ENCODE data around the gene TAGAP. TPM values are rescaled to one million over a fixed set of nuclear protein-coding genes. Genes with fewer than 3 reads are reported as not detected.

Gene TAGAP
- total RNA-seq, 1 experiment from 2014 or later = not detected

DNA sequence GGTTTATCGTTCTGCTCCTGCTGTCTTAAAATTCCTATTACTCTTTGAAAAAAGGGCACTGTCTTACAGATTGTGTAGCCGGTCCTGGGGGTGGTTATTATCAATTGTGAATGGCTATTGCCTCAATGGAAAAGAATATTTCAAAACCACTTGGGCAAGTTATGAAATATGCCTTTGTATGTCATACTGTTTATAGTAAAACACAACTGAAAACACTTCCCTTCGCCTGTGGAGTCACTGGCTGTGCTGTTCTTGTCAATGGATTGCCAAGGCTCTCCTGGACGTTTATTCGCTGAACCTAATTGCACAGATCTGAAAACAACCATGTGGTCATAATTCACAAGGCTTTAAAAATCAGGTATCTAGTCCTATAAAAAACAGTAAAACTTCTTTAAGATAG lies 47.8 kb upstream of the TAGAP start:
- Histone ChIP-seq H4K5ac (ENCODE audit: insufficient read length, low read depth, low read length) (no peak overlapping the region), H3T11ph (ENCODE audit: low read length) (no peak overlapping the region), H3K14ac (ENCODE audit: insufficient read depth, low read length) (no peak overlapping the region), H3K79me1 (ENCODE audit: insufficient read depth, low read depth, low read length, poor library complexity, severe bottlenecking) (no peaks in the 10 kb centered on the region), H2AFZ (ENCODE audit: low read length) (no peak overlapping the region), H4K91ac (ENCODE audit: insufficient read length, low read depth, low read length) (no peak overlapping the region), H3K4me2 (ENCODE audit: insufficient read depth, insufficient read length, low read length) (no peak overlapping the region), H2BK12ac (ENCODE audit: insufficient read length, low read depth, low read length) (no peak overlapping the region), H3K4me1 (ENCODE audit: insufficient read depth, low read length) (no peaks in the 10 kb centered on the region; the same call in 1 of the 2 replicates), H3K9me3 (ENCODE audit: control insufficient read depth, low read depth, low read length) (no peaks in the 10 kb centered on the region), H3K27me3 (ENCODE audit: insufficient read depth, low read length) (no peaks in the 10 kb centered on the region), H3K23ac (ENCODE audit: insufficient read length, low read depth, low read length) (no peak overlapping the region), H3K27ac (ENCODE audit: insufficient read length, low read depth, low read length) (no peak overlapping the region), H3K23me2 (ENCODE audit: insufficient read length, low read depth, low read length, poor library complexity, severe bottlenecking) (no peaks in the 10 kb centered on the region), H2BK120ac (ENCODE audit: low read depth, low read length, poor library complexity, severe bottlenecking) (no peak overlapping the region), H4K20me1 (ENCODE audit: control insufficient read depth, insufficient read depth, insufficient read length) (no peaks in the 10 kb centered on the region), H3K4ac (ENCODE audit: low read depth, low read length) (no peak overlapping the region), H3K18ac (ENCODE audit: insufficient read length, low read depth, low read length) (no peak overlapping the region), H2AK5ac (ENCODE audit: insufficient read length, low read length) (no peak overlapping the region), H2BK5ac (ENCODE audit: insufficient read length, low read length) (no peak overlapping the region), H3K9ac (ENCODE audit: extremely low read depth, insufficient read length, low read length) (no peak overlapping the region), H2BK15ac (ENCODE audit: low read depth, low read length) (no peak overlapping the region), H3K56ac (ENCODE audit: insufficient read length, low read depth, low read length) (no peak overlapping the region), H4K8ac (replicated peaks; ENCODE audit: insufficient read length, low read depth, low read length) (no peak overlapping the region), H3K79me2 (ENCODE audit: insufficient read depth, low read length) (no peaks in the 10 kb centered on the region), H2BK20ac (ENCODE audit: low read depth, low read length, poor library complexity, severe bottlenecking) (no peak overlapping the region)
- TF ChIP-seq, protein P1, sequence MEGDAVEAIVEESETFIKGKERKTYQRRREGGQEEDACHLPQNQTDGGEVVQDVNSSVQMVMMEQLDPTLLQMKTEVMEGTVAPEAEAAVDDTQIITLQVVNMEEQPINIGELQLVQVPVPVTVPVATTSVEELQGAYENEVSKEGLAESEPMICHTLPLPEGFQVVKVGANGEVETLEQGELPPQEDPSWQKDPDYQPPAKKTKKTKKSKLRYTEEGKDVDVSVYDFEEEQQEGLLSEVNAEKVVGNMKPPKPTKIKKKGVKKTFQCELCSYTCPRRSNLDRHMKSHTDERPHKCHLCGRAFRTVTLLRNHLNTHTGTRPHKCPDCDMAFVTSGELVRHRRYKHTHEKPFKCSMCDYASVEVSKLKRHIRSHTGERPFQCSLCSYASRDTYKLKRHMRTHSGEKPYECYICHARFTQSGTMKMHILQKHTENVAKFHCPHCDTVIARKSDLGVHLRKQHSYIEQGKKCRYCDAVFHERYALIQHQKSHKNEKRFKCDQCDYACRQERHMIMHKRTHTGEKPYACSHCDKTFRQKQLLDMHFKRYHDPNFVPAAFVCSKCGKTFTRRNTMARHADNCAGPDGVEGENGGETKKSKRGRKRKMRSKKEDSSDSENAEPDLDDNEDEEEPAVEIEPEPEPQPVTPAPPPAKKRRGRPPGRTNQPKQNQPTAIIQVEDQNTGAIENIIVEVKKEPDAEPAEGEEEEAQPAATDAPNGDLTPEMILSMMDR (conservative IDR thresholded peaks at IDR 0.05) = no peak
- no CpG with 5 or more reads among the region's 5 CpGs for WGBS (ENCODE audit: extremely low coverage, insufficient read length, low lambda C conversion rate)
- Mint-ChIP-seq H3K36me3 (ENCODE audit: insufficient read depth in 1 of 3, low read depth in 3 of 3) (no peaks in the 10 kb centered on the region), H3K9me3 (no peaks in the 10 kb centered on the region), H3K27ac (no peak overlapping the region), H3K4me3 (no peak overlapping the region), H3K27me3 (ENCODE audit: low read depth) (no peaks in the 10 kb centered on the region), H3K4me1 (peaks cover 0 to 13% of the 10 kb centered on the region in 2 experiments; a peak in 1 of 4 replicates)
- DNase-seq = no peak

Measured in H9 (cell line).